B cell (primary cell): ENCODE data around the gene KCNN2. TPM values are rescaled to one million over a fixed set of nuclear protein-coding genes. Genes with fewer than 3 reads are reported as not detected.

ENCODE experiments used
- ATAC-seq: fragments of 200-7000 bp; cut with Tn5 transposase; one replicate; pipeline ENCODE4 v1.10.0; 2021; ENCODE audit warnings: low read depth, mild to moderate bottlenecking, moderate number of reproducible peaks, moderate library complexity
- CTCF ChIA-PET: fragments of 350-600 bp; sonication (Branson Sonifier 250); formaldehyde crosslinking; loops from one replicate; lab custom pipeline; 2021; ENCODE audit warnings: antibody characterized with exemption, inconsistent platforms; lab: Charles Lee
- POLR2A ChIA-PET: fragments of 350-600 bp; sonication (Branson Sonifier 250); formaldehyde crosslinking; loops from one replicate; lab custom pipeline; 2021; ENCODE audit warnings: antibody characterized with exemption; lab: Charles Lee
- DNase-seq: peaks from one replicate; pipeline ENCODE4 v3.0.0; 2013
- H2AFZ ChIP-seq: 2 replicates; pipeline ENCODE4 v1.6.1; 2012; ENCODE audit warnings: mild to moderate bottlenecking, low read depth, low read length; ENCODE audit not compliant: insufficient read depth, poor library complexity, severe bottlenecking
- H3K27ac ChIP-seq, 2 donors: 1 replicate in 1 of 2; 2 replicates in 1 of 2; pipeline ENCODE4 v1.5.1; 2012 to 2013; ENCODE audit warnings: low read length in 2 of 2, mild to moderate bottlenecking in 2 of 2, moderate library complexity in 1 of 2
- H3K27me3 ChIP-seq, 4 experiments: fragments of 200-600 bp in 1 of 4; sonication (generic) in 1 of 4; replicated peaks in 1 of 4; 1 replicate in 2 of 4; 2 replicates in 2 of 4; pipeline versions ENCODE4 v1.6.1 to v1.7.0; 2013 to 2016; ENCODE audit warnings: low read length in 3 of 4, mild to moderate bottlenecking in 2 of 4, mixed read lengths in 1 of 4, moderate library complexity in 1 of 4; ENCODE audit not compliant: insufficient read depth in 4 of 4, control insufficient read depth in 3 of 4; ENCODE audit errors: control extremely low read depth in 1 of 4
- H3K36me3 ChIP-seq, 2 experiments: replicated peaks in 1 of 2; 1 replicate in 1 of 2; 2 replicates in 1 of 2; pipeline versions ENCODE4 v1.6.1 to v1.7.1; 2013; ENCODE audit warnings: low read length in 1 of 2; ENCODE audit not compliant: insufficient read depth in 2 of 2, control insufficient read depth in 1 of 2; ENCODE audit errors: control extremely low read depth in 1 of 2, extremely low read depth in 1 of 2
- H3K4me1 ChIP-seq, 2 donors: fragments of 200-600 bp in 1 of 2; sonication (generic) in 1 of 2; 1 replicate in 1 of 2; 2 replicates in 1 of 2; pipeline versions ENCODE4 v1.5.1 to v1.6.1; 2013 to 2017; ENCODE audit warnings: low read length in 2 of 2; ENCODE audit not compliant: control insufficient read depth in 2 of 2, insufficient read depth in 2 of 2
- H3K4me2 ChIP-seq: replicated peaks from 2 replicates; pipeline ENCODE3; 2012; ENCODE audit warnings: mild to moderate bottlenecking, low read depth, low read length; ENCODE audit not compliant: poor library complexity, severe bottlenecking
- H3K4me3 ChIP-seq, 5 experiments: fragments of 200-600 bp in 1 of 5; sonication (generic) in 1 of 5; 1 replicate in 3 of 5; 2 replicates in 2 of 5; pipeline versions ENCODE4 v1.5.1 to v1.7.0; 2011 to 2016; ENCODE audit warnings: low read length in 4 of 5, mild to moderate bottlenecking in 4 of 5, low read depth in 2 of 5, control low read depth in 1 of 5, moderate library complexity in 1 of 5; ENCODE audit not compliant: insufficient read depth in 1 of 5; ENCODE audit errors: control extremely low read depth in 1 of 5, extremely low read depth in 1 of 5
- H3K79me2 ChIP-seq: fragments of 200-600 bp; sonication (generic); one replicate; pipeline ENCODE4 v1.6.0; 2016; ENCODE audit warnings: low read length; ENCODE audit not compliant: control insufficient read depth, insufficient read depth
- H3K9ac ChIP-seq: fragments of 200-600 bp; sonication (generic); 2 replicates; pipeline ENCODE4 v1.6.1; 2017; ENCODE audit warnings: mild to moderate bottlenecking, low read length, moderate library complexity
- H3K9me3 ChIP-seq, 3 donors: one replicate each; pipeline versions ENCODE4 v1.6.1 to v1.7.1; 2013; ENCODE audit warnings: low read length in 2 of 3; ENCODE audit not compliant: control insufficient read depth in 2 of 3, insufficient read depth in 1 of 3; ENCODE audit errors: control extremely low read depth in 1 of 3
- H4K20me1 ChIP-seq: 2 replicates; pipeline ENCODE4 v1.6.0; 2012; ENCODE audit warnings: mild to moderate bottlenecking, low read length; ENCODE audit not compliant: insufficient read depth, control insufficient read depth, poor library complexity, severe bottlenecking
- H3K27ac Mint-ChIP-seq: one replicate; pipeline ENCODE4 v1.8.0; 2021; ENCODE audit warnings: mixed read lengths
- H3K27me3 Mint-ChIP-seq: one replicate; pipeline ENCODE4 v1.8.0; 2021; ENCODE audit warnings: mixed read lengths
- H3K4me1 Mint-ChIP-seq: one replicate; pipeline ENCODE4 v1.8.0; 2021; ENCODE audit warnings: mixed read lengths
- H3K4me3 Mint-ChIP-seq: one replicate; pipeline ENCODE4 v1.8.0; 2021; ENCODE audit warnings: mixed read lengths
- H3K9me3 Mint-ChIP-seq: one replicate; pipeline ENCODE4 v1.8.0; 2022; ENCODE audit warnings: mixed read lengths; ENCODE audit not compliant: insufficient read depth
- CTCF ChIP-seq: fragments of 200-600 bp; IDR thresholded peaks from one replicate; pipeline ENCODE4 v1.8.0; 2022; ENCODE audit warnings: antibody characterized with exemption, mild to moderate bottlenecking
- EZH2 ChIP-seq: IDR thresholded peaks from 2 replicates; pipeline ENCODE4 v1.6.1; 2012; ENCODE audit warnings: borderline replicate concordance, low read depth, mild to moderate bottlenecking, moderate library complexity, low read length; ENCODE audit not compliant: insufficient read depth, poor library complexity, severe bottlenecking
- WGBS: methylation state at CpG from one replicate; pipeline ENCODE4 v1.1.5; 2013; ENCODE audit warnings: missing lambda C conversion rate; ENCODE audit not compliant: insufficient coverage; 5-methylcytosine and 5-hydroxymethylcytosine counted together
- intact Hi-C: fragments of 100-400 bp; cut with micrococcal nuclease; formaldehyde crosslinking; loops from one replicate; pipeline ENCODE4 v1.10.0; 2022
- polyA plus RNA-seq: library from polyadenylated mRNA; depleted of rRNA; stranded (reverse); fragments of >200 nt; gene quantifications from 2 replicates; pipeline ENCODE4 v1.2.3, GENCODE V29; 2012
- total RNA-seq, 2 donors: library from RNA; stranded (reverse); fragments of 120-200 nt in 1 of 2; gene quantifications; 1 replicate in 1 of 2; 2 replicates in 1 of 2; pipeline versions ENCODE4 v1.2.3 to v1.2.4, GENCODE V29; 2013 to 2022

KCNN2 gene
- total and polyA plus RNA-seq, 2 donors (not counting 1 experiment from before 2014, with no cell fraction given), result not detected

GRCh38 chr5:114458726-114459125 lies 96.9 kb downstream of the KCNN2 start:
- Histone ChIP-seq H3K27ac (no peak overlapping the region), H3K9ac (no peak overlapping the region), H3K27me3 (no peaks in the 10 kb centered on the region), H3K4me3 (no peak overlapping the region), H3K4me2 (no peak overlapping the region), H2AFZ (no peak overlapping the region), H3K9me3 (no peaks in the 10 kb centered on the region), H4K20me1 (no peaks in the 10 kb centered on the region), H3K36me3 (no peaks in the 10 kb centered on the region), H3K4me1 (no peaks in the 10 kb centered on the region), H3K79me2 (no peaks in the 10 kb centered on the region)
- intact Hi-C loops, result no loop called here
- Mint-ChIP-seq H3K4me3 (no peak overlapping the region), H3K27ac (no peak overlapping the region), H3K4me1 (no peaks in the 10 kb centered on the region), H3K9me3 (no peaks in the 10 kb centered on the region), H3K27me3 (peaks cover 4% of the 10 kb centered on the region)
- ChIA-PET CTCF (no interaction called here), POLR2A (no interaction called here)
- no peak for TF ChIP-seq CTCF
- TF ChIP-seq EZH2, result no peak
- DNase-seq, result no peak
- no peak for ATAC-seq
- 33% methylated on average over 1 of the region's 5 CpGs for WGBS

- H3K9me3 ChIP-seq, result no peaks in the 10 kb centered on the region
- H3K27ac ChIP-seq, result no peak overlapping the region
- DNase-seq (no peak), ATAC-seq (no peak)
- ChIA-PET CTCF (interaction anchor here (1.3 kb wide), 1 partner anchor 12 kb away, joined by 5 read pairs; no protein-coding TSS in a partner anchor), POLR2A (no interaction called here)
- H3K9ac ChIP-seq, result no peak overlapping the region
- no peaks in the 10 kb centered on the region for H3K27me3 Mint-ChIP-seq
- no peaks in the 10 kb centered on the region for H3K79me2 ChIP-seq
- no peak overlapping the region for H3K4me3 ChIP-seq
- 60% methylated on average over 1 of the region's 5 CpGs for WGBS
- no peaks in the 10 kb centered on the region for H3K27me3 ChIP-seq
- no peaks in the 10 kb centered on the region for H3K36me3 ChIP-seq
- no peak overlapping the region for H3K27ac Mint-ChIP-seq
- H2AFZ ChIP-seq, result no peak overlapping the region
- no peaks in the 10 kb centered on the region for H3K4me1 Mint-ChIP-seq
- no peaks in the 10 kb centered on the region for H3K9me3 Mint-ChIP-seq
- H3K4me1 ChIP-seq, result no peaks in the 10 kb centered on the region
- no peaks in the 10 kb centered on the region for H4K20me1 ChIP-seq
- intact Hi-C loops, result no loop called here
- no peak overlapping the region for H3K4me3 Mint-ChIP-seq
- H3K4me2 ChIP-seq, result no peak overlapping the region
- no peak for TF ChIP-seq EZH2
- no peak for TF ChIP-seq CTCF
These were observed 105.3 kb downstream of the KCNN2 start for GRCh38 chr5:114467171-114467570.
